Colonic mucosa (tissue), 4 donors: ENCODE measurements around the gene SH3RF1. TPM values are rescaled to one million over a fixed set of nuclear protein-coding genes. Genes with fewer than 3 reads are reported as not detected.

Experiments
- DNase-seq: peaks from one replicate; pipeline ENCODE4 v3.0.0-alpha.2; 2020
- H3K27ac ChIP-seq: fragments of 200-600 bp; one replicate; pipeline ENCODE4 v1.8.0; 2021
- H3K27me3 ChIP-seq: fragments of 200-600 bp; one replicate; pipeline ENCODE4 v1.8.0; 2021
- H3K36me3 ChIP-seq: fragments of 200-600 bp; one replicate; pipeline ENCODE4 v1.8.0; 2021
- H3K4me1 ChIP-seq: fragments of 200-600 bp; one replicate; pipeline ENCODE4 v1.8.0; 2021; ENCODE audit warnings: mild to moderate bottlenecking
- H3K4me3 ChIP-seq: fragments of 200-600 bp; one replicate; pipeline ENCODE4 v1.8.0; 2021
- H3K9ac ChIP-seq, 2 donors: one replicate each; pipeline ENCODE4 v1.7.0; 2013; ENCODE audit warnings: control low read depth in 2 of 2, low read depth in 2 of 2, low read length in 2 of 2
- H3K9me3 ChIP-seq: fragments of 200-600 bp; one replicate; pipeline ENCODE4 v1.8.0; 2021
- intact Hi-C: fragments of 100-400 bp; cut with DNase I; formaldehyde crosslinking; loops from one replicate; pipeline ENCODE4 v1.14.1; 2022
- total RNA-seq, 2 donors: library from RNA; stranded (reverse); fragmentation: NEBNext Ultra II Directional in 1 of 2; extraction: Animal tissue kit (Norgen Biotek cat#: 25700) in 1 of 2; gene quantifications; one replicate each; pipeline ENCODE4 v1.2.1, GENCODE V29; 2021
- TF ChIP-seq, protein P1 (sequence below): fragments of 200-600 bp; IDR thresholded peaks from one replicate; pipeline ENCODE4 v1.8.0; 2022; ENCODE audit warnings: antibody characterized with exemption, mild to moderate bottlenecking
- donor health status: healthy.
- donor health status: DM: no; HTN: no; CAD: no.
- donor health status: DM: no; HTN: no; CAD: no.

The SH3RF1 gene
- total RNA-seq, 2 donors from 2014 or later: 50.2 to 77.1 TPM

DNA sequence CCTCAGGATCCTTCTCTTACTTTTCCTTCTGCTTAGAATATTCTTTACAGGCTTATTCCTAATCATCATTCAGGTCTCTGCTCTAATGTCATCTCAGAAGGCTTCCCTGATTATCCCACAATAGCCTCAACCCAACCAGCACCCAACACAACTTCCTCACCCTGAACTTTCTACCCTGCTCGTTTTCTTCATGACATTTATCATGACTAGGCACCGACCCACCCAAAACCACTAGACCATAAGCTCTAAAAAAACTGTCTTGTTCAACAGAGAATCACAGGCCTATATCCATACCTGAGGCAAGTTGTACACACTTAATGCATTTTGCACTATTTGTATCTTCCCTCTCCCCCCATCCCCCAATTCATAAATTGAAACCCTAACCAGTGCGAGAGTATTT is 95.3 kb downstream of the SH3RF1 start:
- H3K9me3 ChIP-seq: no peaks in the 10 kb centered on the region
- no peak overlapping the region for H3K4me3 ChIP-seq
- H3K9ac ChIP-seq: no peak overlapping the region
- peaks cover 6% of the 10 kb centered on the region for H3K4me1 ChIP-seq
- intact Hi-C loops: no loop called here
- H3K27ac ChIP-seq: no peak overlapping the region
- no peaks in the 10 kb centered on the region for H3K27me3 ChIP-seq
- TF ChIP-seq, protein P1, sequence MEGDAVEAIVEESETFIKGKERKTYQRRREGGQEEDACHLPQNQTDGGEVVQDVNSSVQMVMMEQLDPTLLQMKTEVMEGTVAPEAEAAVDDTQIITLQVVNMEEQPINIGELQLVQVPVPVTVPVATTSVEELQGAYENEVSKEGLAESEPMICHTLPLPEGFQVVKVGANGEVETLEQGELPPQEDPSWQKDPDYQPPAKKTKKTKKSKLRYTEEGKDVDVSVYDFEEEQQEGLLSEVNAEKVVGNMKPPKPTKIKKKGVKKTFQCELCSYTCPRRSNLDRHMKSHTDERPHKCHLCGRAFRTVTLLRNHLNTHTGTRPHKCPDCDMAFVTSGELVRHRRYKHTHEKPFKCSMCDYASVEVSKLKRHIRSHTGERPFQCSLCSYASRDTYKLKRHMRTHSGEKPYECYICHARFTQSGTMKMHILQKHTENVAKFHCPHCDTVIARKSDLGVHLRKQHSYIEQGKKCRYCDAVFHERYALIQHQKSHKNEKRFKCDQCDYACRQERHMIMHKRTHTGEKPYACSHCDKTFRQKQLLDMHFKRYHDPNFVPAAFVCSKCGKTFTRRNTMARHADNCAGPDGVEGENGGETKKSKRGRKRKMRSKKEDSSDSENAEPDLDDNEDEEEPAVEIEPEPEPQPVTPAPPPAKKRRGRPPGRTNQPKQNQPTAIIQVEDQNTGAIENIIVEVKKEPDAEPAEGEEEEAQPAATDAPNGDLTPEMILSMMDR: no peak
- H3K36me3 ChIP-seq: no peaks in the 10 kb centered on the region
- DNase-seq: no peak

DNA sequence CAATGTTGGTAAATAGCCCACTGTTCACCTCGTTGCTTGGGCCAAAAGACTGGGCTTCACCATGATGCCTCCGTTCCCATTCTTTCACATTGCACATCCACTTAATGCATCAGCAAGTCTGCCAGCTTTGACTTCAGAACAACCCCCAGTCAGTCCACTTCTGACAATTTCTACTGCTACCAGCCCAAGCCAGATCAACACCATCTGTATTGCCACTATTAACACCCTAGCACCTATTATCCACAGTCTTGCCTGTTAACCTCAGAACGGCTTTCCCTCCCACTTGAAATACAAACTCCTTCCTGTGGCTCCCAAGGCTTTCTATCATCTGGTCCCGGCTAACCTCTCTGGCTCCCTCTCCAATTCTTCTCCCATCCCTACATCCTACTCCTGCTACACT is 95.7 kb downstream of the SH3RF1 start:
- intact Hi-C loops: no loop called here
- no peak overlapping the region for H3K9ac ChIP-seq
- no peaks in the 10 kb centered on the region for H3K27me3 ChIP-seq
- H3K36me3 ChIP-seq: no peaks in the 10 kb centered on the region
- H3K9me3 ChIP-seq: no peaks in the 10 kb centered on the region
- no peak overlapping the region for H3K27ac ChIP-seq
- no peak overlapping the region for H3K4me3 ChIP-seq
- TF ChIP-seq, protein P1: no peak
- no peak for DNase-seq
- H3K4me1 ChIP-seq: peaks cover 2% of the 10 kb centered on the region

DNA sequence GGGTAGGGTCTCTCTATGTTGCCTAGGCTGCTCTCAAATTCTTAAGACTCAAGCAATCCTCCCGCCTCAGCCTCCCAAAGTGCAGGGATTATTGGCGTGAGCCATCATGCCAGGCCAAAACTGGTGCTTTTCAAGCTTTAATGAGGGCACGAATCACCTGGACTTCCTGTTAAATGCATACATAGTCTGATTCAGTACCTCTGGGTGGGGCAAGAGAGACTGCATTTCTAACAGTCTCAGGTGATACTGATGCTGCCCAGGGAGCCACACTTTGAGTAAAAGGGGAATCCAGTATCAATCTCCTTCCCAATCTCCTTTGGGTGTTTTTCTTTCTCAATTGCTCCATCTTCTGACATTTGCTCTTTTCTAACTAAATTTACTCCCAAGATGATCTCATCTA is 96.5 kb downstream of the SH3RF1 start:
- Histone ChIP-seq H3K27ac (no peak overlapping the region), H3K9ac (no peak overlapping the region), H3K36me3 (no peaks in the 10 kb centered on the region), H3K27me3 (no peaks in the 10 kb centered on the region), H3K4me3 (no peak overlapping the region), H3K4me1 (no peaks in the 10 kb centered on the region), H3K9me3 (no peaks in the 10 kb centered on the region)
- intact Hi-C loops: no loop called here
- DNase-seq: no peak
- TF ChIP-seq, protein P1: no peak

DNA sequence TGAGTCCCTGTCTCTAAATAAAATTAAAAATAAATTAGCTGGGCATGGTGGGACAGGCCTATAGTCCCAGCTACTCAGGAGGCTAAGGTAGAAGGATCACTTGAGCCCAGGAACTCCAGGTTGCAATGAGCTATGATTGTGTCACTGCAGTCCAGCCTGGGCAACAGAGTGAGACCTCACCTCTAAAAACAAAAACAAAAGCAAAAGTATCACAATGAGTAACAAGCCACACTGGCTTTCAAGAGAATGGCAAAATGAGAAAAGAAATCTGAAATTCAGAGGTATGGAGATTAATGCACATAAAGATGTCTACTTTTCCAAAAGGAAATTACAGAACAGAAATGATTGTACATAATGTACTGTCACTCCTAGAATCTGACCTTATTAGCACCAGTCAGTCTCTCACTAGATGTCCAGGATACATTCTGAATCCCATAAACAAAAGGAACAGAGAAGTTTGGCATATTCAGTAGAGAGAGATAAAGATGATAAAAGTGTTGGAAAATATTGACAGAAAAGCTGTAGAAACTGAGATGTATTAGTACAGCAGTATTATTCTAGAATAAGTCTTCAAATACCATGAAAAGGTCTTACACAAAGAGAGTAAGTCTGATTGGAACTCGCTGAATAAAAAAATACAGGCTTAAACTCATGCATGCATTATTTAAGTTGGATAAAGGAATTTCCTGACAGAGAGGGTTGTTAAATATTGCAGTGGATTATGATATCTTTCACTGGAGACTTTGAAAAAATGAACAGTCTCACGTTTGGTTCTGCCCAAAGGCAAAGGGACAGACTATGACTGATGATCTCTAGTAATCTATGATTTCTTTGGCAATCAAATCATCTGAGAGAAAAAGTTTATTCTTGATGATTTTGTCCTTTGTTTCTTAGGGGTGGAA is 102.5 kb downstream of the SH3RF1 start:
- TF ChIP-seq, protein P1: no peak
- no peaks in the 10 kb centered on the region for H3K27me3 ChIP-seq
- no peak overlapping the region for H3K4me3 ChIP-seq
- no peak for DNase-seq
- H3K4me1 ChIP-seq: no peaks in the 10 kb centered on the region
- no peak overlapping the region for H3K9ac ChIP-seq
- no peaks in the 10 kb centered on the region for H3K9me3 ChIP-seq
- H3K36me3 ChIP-seq: no peaks in the 10 kb centered on the region
- intact Hi-C loops: no loop called here
- H3K27ac ChIP-seq: no peak overlapping the region

DNA sequence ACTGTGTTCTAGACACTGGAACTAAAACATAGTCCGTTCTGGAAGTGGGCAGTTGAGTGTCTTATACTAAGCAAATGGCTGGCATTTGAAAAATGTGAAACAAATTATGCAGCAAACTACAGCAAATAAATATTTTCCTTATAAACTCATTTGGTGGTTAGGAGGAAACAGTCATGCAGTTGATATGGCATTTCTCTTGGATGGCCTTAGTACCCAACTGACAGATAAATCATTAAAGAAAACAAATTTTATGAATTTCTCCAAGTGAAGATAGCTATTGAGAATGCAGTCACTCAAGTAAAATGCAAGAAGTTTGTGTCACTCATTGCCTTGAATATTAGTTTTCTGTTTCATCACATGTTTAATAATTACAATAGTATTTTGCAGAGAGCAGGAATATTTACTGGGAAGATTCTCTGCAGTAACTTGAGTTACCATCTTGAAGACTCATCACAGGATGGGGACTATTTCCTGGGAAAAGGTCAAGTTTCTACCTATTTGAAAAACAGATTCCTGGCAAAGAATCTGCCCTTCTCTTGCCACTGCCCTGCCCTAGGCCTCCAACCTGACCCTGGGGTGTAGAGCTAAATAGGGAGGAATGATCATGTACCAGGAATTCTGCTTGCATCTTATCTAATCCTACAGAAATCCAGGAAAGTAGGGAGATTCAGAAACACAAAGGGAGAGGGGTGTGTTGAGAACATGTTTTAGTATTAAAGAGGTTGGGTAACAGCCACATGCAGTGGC is 105.9 kb downstream of the SH3RF1 start:
- Histone ChIP-seq H3K27ac (no peak overlapping the region), H3K36me3 (no peaks in the 10 kb centered on the region), H3K27me3 (no peaks in the 10 kb centered on the region), H3K4me1 (no peaks in the 10 kb centered on the region), H3K9ac (no peak overlapping the region), H3K9me3 (no peaks in the 10 kb centered on the region), H3K4me3 (no peak overlapping the region)
- TF ChIP-seq, protein P1: no peak
- no peak for DNase-seq
- intact Hi-C loops: no loop called here
